GM19324 (cell line): Measurements from ENCODE around the gene MUC2.

Experiments
- ATAC-seq: cut with Tn5 transposase; IDR thresholded peaks from one replicate; pipeline ENCODE4 v1.9.1; 2021; ENCODE audit warnings: mild to moderate bottlenecking, moderate library complexity; ENCODE audit not compliant: unreplicated experiment, low FRiP score

Gene MUC2

GRCh38 chr11:1074244-1075221 is at the start of gene MUC2:
Gene MUC2, plus strand, starts transcription at chr11:1074874.
- no peak for ATAC-seq

GRCh38 chr11:1025410-1026162 is 49.1 kb upstream of the MUC2 start:
- ATAC-seq, result no peak

- no peak for ATAC-seq
Measured at GRCh38 chr11:1026163-1026450, 48.6 kb upstream of the MUC2 start.

- ATAC-seq, result no peak
Measured at GRCh38 chr11:1026641-1027482, 47.8 kb upstream of the MUC2 start.

- ATAC-seq, result no peak
Measured at GRCh38 chr11:1027483-1028290, 47.0 kb upstream of the MUC2 start.

- no peak for ATAC-seq
Measured at GRCh38 chr11:1028291-1028540, 46.5 kb upstream of the MUC2 start.

- ATAC-seq, result no peak
Measured at GRCh38 chr11:1028616-1029015, 46.1 kb upstream of the MUC2 start.

- no peak for ATAC-seq
Measured at GRCh38 chr11:1029051-1029450, 45.6 kb upstream of the MUC2 start.

GRCh38 chr11:1029654-1030053 is 45.0 kb upstream of the MUC2 start:
- ATAC-seq, result no peak

- no peak for ATAC-seq
Measured at GRCh38 chr11:1030086-1030485, 44.6 kb upstream of the MUC2 start.

GRCh38 chr11:1030556-1030955 is 44.1 kb upstream of the MUC2 start:
- ATAC-seq, result no peak

GRCh38 chr11:1031121-1031899 is 43.4 kb upstream of the MUC2 start:
- ATAC-seq, result no peak

GRCh38 chr11:1032310-1032891 is 42.3 kb upstream of the MUC2 start:
- ATAC-seq, result no peak

- no peak for ATAC-seq
Measured at GRCh38 chr11:1033016-1033798, 41.5 kb upstream of the MUC2 start.

- no peak for ATAC-seq
Measured at GRCh38 chr11:1034001-1034400, 40.7 kb upstream of the MUC2 start.

GRCh38 chr11:1034456-1035295 is 40.0 kb upstream of the MUC2 start:
- ATAC-seq, result no peak

- no peak for ATAC-seq
Measured at GRCh38 chr11:1035577-1036283, 38.9 kb upstream of the MUC2 start.
